HL-60/S4 treated with phorbol 12-myristate 13-acetate at 8.2 ng/mL for 4 days and 3 days (cell line): ENCODE measurements around the gene TYW1.
"Not testable (repeated sequence)": the region's sequence is repeated elsewhere in the genome, so short reads cannot be mapped to it uniquely, and the experiment has no call there.

ENCODE experiments used
- in situ Hi-C: fragments of 300-500 bp; cut with MboI; formaldehyde crosslinking; loops from 2 replicates; pipeline ENCODE4 v1.15.0; 2022; ENCODE audit warnings: low sequenced_read_pairs

Gene TYW1, protein sequence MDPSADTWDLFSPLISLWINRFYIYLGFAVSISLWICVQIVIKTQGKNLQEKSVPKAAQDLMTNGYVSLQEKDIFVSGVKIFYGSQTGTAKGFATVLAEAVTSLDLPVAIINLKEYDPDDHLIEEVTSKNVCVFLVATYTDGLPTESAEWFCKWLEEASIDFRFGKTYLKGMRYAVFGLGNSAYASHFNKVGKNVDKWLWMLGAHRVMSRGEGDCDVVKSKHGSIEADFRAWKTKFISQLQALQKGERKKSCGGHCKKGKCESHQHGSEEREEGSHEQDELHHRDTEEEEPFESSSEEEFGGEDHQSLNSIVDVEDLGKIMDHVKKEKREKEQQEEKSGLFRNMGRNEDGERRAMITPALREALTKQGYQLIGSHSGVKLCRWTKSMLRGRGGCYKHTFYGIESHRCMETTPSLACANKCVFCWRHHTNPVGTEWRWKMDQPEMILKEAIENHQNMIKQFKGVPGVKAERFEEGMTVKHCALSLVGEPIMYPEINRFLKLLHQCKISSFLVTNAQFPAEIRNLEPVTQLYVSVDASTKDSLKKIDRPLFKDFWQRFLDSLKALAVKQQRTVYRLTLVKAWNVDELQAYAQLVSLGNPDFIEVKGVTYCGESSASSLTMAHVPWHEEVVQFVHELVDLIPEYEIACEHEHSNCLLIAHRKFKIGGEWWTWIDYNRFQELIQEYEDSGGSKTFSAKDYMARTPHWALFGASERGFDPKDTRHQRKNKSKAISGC

DNA sequence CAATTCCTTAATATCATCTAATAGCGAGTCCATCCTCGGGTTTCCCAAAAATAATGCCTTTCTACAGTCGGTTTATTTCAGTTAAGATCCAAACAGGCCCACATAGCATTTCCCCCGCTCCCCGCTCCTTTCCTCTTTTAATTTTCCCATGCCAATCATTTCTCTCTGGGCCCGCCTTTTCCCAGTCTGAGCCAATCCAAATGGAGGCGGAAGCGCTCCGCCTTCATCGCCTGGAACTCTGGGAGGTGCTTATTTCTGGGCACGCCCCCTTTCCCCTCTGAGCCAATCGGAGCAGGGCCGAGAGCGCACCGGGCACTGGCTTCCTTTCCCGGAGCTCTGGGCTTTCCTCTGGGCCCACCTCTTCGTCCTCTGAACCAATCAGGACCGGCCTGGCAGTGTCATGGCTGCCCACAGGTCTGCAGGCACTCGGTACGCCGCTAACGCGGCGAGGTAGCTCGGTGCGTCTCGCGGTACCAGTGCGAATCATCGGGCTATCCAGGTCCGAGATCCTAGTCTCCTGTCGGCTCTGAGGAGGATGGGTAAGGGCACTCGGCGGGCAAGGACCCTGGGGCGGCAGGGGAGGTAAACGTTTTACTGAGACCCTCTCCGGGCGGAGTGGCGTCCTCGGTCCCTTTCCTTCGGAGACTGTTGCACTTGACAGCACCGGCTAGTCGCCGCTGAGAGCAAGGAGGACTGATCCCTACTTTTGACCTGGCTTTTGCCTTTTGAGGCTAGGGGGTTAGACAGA, at the start of gene TYW1:
TSS of gene TYW1 (plus strand) at position 390 of the 748 bp plus-strand sequence. CDS start at position 536, 146 bp downstream.
- in situ Hi-C loops, result not testable (repeated sequence)

DNA sequence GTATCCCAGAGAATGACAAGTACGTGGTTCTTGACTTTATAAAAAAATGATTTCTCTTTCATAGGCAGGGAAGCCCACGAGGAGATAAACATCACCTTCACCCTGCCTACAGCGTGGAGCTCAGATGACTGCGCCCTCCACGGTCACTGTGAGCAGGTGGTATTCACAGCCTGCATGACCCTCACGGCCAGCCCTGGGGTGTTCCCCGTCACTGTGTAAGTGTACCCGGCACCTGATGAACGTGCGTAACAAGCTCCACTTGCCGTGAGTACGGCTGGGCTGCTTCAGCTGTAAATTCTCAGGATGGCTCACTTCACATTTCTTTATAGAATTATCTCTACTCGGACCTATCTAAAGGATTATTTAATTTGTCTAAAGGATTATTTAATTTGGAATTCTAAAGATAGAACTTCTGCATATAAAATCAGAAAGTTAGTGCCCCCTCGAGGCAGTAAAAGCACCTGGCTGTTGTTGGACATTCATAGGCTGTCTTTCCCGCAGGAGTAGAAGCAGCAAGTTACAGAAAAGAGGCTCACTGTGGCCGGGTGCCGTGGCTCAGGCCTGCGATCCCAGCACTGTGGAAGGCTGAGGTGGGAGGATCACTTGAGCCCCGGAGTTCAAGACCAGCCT, 48.0 kb upstream of the TYW1 start:
- in situ Hi-C loops, result no loop called here

DNA sequence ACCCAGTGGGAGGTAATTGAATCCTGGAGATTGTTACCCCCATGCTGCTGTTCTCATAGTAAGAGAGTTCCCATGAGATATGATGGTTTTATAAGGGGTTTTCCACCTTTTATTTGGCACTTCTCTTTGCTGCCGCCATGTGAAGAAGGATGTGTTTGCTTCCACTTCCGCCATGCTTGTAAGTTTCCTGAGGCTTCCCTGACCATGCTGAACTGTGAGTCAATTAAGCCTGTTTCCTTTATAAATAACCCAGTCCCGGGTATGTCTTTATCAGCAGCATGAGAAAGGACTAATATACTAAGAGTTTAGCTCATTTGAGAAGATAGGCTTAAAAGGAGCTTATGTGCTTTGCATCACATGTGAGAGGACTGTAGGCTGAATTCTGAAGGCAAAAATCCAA, 46.3 kb upstream of the TYW1 start:
- in situ Hi-C loops, result no loop called here

DNA sequence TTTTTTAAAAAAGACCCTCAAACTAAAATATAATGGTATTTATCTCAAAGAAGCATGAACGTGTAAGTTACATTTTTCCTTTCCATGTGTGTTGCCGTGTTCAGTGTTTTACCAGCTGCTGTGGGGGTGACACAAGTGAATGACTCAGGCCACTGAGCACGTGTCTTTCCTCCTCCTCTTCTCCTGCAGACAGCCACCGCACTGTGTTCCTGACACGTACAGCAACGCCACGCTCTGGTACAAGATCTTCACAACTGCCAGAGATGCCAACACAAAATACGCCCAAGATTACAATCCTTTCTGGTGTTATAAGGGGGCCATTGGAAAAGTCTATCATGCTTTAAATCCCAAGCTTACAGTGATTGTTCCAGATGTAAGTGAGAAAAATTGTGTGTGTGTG, 45.9 kb upstream of the TYW1 start:
- in situ Hi-C loops, result no loop called here

DNA sequence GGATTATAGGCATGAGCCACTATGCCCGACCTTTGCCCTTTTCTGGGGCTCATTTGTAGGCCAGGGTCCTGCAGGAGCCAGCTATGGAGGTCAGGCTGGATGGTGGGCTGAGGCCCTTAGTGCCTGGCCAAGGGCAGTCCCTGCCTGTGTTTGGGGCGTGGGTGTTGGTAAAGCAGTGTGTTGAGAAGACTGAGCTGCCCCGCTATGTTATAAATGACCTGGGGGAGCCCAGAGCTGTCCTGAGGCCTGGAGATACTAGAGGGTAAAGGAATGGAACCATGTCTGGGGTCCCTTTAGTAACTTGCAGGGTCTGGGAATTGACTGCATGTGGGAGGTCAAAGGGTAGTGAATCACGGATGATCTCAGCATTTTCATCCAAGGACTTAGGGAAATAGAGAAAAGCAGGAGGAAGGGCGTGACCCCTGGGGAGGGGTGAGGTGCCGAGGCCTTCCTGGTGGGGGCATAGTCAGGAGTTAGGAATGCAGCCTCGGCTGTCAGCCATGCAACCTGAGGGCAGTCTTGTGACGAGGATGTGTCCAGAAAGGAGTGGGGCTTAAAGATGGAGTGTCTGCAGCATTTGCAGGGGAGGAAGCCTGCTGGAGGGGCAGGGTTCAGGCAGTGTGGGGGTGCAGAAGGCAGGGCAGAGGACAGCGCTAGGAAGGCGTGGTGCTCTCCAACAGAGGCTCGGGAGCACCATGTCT, 44.1 kb upstream of the TYW1 start:
- in situ Hi-C loops, result no loop called here

DNA sequence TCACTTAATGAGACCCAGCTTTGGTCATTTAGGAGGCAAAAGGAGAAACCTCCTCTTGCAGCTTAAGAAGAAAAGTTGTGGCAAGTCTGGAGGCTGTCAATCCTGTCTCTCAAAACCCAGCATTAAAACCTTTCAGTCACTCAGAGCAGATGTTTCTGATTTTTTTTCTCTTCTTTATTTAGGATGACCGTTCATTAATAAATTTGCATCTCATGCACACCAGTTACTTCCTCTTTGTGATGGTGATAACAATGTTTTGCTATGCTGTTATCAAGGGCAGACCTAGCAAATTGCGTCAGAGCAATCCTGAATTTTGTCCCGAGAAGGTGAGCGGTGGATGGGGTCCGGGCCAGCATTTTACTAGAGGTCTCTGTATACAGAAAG, 43.6 kb upstream of the TYW1 start:
- in situ Hi-C loops, result no loop called here

DNA sequence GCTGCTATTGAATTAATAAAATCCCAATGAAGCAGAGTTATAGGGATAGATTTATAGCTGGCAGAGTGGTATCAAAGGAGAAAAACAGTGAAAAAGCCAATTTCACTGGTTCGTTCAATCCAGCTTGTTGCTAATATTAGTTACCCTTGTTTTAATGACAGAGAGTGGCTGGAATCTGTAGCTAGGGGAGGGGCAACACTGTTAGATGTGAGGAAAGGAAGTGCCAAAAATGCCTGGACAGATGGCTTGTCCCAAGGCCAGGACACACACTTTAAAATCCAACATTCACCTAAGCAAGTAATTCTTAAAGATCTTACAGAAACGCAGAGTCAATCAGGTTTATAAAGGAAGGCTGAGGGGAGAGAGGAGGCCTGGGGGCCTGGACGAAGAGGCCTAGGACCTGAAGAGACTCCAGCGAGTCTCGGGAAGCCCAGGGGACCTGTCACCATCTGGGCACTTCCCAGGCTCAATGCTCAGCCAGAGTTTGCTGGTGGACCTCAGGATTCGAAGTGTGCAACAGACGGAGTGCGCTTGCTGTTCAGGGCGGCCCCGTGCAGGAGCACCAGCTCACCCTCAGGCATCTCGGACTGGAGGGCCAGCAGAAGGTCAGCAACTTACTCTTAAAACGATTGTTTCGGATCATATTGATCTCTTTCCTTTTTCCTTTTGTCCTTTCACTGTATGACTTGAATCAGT, 38.9 kb upstream of the TYW1 start:
- in situ Hi-C loops, result no loop called here

DNA sequence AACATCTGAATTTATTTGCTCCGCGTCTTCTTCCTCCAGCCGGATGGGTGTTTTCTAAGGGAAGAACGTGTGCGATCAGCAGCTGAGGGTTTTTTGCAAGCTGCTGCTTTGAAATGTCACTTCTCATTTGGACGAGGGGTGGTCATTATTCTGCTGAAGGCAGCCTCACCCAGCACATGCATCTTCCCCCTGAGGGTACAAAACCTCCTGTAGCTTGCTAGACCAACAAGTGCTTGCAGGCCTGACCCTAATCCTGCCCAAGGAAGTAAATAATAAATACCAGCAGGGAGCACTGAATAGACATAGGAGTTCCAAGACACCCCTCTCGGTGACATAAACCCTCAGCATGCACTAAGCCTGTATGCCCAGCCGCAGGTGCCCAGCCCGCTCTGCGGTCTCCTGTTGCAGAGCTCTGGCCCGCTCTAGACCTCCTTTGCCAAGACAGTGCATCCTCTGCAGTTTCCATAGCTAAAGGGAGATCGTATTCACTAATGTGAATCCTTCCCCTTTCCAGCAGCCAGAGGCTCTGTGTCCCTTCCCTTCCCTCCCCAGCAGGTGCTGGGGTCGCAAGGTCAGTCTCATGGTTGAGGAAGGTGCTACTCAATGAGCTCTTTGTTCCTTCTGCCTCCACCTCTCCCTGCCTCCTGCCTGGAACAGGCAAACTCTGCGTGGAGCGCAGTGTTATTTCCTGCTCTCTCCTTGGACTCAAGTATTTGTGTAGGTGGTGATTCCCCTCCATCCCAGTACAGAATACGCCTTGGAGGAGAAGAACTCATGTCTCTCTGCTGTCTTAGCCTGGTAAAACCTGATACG, 37.9 kb upstream of the TYW1 start:
- in situ Hi-C loops, result no loop called here

DNA sequence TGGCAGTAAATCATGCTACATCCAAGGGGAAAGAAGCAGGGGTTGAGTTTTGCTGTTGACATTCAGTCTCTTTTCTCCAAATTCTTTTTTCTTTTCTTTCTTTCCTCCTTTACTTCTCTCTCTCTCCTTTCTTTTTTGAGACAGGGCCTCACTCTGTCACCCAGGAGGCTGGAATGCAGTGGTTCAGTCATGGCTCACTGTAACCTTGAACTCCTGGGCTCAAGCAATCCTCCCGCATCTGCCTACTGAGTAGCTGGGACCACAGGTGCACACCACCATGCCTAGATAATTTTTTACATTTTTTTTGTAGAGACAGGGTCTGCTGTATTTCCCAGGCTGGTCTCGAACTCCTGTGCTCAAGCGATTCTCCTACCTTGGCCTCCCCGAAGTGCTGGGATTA, 36.4 kb upstream of the TYW1 start:
- in situ Hi-C loops, result no loop called here

DNA sequence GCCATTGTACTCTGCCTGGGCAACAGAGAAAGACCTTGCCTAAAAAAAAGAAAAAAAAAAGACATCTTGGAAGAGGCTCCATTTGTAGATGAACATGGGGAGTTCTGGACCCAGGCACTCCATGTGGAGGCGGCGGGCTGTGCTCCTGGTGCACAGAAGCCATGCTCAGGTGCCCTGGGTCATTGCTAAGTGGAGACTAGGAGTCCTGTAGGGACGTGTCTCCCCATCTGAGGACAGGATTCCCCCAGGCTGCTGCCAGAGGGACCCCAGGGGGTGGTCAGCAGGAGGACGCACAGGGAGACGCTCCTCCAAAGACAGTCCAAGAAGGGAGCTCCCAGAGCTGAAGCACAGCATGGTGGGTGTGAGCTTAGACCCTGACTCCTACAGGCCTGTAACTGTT, 35.5 kb upstream of the TYW1 start:
- in situ Hi-C loops, result no loop called here

DNA sequence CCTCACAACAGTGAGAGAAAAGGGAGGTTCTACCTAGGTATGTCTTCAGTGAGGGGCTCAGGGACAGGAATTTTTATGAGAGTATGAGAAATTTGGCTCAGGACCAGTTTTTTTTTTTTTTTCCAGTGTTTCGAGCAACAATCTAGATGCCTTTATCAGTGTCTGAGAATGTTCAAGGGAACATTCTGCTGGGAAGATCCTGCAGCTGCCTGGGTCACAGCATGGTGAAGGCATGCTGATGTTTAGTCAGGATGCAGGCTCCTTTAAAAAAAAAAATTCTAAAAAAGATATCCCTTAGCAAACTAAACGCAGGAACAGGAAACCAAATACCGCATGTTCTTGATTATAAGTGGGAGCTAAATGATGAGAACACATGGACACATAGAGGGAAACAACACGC, 32.2 kb upstream of the TYW1 start:
- in situ Hi-C loops, result no loop called here

DNA sequence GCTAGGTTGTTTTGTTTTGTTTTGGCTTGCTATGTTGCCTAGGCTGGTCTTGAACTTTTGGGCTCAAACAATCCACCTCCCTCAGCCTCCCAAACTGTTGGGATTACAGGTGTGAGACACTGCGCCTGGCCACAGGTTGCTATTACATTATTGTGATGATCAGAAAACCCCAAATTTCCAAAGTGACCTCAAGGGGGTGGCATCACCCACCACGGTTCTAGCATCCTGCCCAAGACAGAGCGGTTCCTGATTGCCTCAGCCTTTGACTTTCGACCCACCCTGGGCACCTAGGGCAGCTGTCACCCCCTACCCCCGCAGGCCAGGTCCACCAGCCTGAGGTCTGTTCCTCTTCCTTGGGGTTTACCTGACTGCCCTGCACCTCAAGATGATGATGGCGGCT, 29.6 kb upstream of the TYW1 start:
- in situ Hi-C loops, result no loop called here

DNA sequence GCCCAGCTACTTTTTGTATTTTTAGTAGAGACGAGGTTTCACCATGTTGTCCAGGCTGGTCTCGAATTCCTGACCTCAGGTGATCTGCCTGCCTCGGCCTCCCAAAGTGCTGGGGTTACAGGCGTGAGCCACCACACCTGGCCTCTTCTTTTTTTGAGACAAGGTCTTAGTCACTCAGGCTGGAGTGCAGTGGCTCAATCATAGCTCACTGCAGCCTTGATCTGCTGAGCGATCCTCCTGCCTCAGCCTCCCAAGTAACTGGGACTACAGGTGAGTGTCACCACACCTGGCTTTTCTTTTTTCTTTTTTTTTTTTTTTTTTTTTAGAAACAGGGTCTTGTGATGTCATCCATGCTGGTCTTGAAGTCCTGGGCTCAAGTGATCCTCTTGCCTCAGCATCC, 27.6 kb upstream of the TYW1 start:
- in situ Hi-C loops, result not testable (repeated sequence)

DNA sequence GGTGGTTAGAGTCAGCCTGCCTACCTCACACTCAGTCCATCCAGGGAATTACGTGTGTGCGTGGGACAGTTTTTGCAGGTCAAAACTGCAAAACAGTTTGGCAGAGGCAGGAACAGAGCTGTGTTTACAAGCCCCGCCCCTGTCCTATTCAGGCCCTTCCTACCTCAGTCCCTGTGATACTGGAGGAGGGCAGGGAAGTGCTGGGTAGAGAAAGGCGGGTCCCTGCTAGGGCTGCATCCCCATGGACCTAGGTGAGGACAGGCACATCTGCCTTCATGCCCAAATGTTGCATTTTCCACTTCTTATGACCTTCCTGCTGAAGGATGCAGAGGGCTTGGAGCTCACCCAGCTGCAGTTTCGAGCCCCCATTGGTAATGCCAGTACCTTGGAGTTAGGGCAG, 26.3 kb upstream of the TYW1 start:
- in situ Hi-C loops, result no loop called here

DNA sequence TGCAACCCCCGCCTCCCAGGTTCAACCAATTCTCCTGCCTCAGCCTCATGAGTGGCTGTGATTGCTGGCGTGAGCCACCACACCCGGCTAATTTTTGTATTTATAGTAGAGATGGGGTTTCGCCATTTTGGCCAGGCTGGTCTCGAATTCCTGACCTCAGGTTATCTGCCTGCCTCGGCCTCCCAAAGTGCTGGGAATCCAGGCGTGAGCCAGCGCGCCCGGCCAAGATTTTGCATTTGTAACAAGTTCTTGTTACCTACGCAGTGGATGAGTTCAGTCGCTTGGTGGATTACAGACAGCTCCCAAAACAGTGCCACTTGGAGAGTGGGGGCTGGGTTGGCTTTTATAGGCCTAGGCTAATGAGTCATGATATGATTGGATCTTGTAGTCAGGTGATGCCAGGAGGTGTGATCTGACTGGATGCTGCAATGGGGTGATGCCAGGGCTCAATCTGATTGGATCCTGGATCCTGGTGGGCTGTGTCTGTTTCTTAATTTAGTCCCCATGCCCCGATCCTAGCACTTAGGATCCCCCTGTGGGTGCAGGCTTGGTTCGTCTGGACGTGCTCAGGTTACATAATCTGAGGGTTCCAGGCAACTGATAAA, 21.5 kb upstream of the TYW1 start:
- in situ Hi-C loops, result no loop called here

DNA sequence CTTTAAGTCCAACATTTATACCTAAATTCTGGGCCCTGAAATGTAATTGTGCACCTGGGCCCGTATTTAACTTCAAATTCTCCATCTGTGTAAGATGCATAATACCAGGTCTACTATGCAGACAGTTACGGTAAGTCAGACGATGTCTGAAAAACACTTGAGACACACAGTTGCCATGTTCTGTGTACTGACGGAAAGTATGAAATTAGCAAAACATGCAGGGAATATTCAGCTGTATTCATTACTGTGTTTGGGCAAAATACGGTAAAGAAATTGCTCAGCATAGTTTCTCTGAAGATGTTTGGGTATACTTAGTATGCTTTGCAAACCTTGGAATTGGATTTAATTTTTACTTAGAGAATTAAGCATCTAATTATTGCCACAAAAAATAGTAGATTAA, 18.3 kb upstream of the TYW1 start:
- in situ Hi-C loops, result not testable (repeated sequence)

DNA sequence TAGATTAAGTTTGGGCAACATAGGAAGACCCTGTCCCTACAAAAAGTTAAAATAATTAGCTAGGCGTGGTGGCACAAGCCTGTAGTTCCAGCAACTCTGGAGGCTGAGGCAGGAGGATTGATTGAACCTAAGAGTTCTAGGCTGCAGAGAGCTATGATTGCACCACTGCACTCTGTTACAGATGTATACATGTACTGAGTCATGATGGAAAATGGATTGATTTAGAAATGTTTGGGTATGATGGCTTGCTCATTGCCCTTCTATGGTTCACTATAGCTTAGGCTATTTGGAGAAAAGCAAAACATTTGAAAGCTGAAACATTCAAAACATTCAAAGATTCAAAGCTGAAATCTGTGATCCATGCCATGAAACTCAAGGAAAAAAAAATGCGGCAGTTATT, 17.6 kb upstream of the TYW1 start:
- in situ Hi-C loops, result not testable (repeated sequence)

DNA sequence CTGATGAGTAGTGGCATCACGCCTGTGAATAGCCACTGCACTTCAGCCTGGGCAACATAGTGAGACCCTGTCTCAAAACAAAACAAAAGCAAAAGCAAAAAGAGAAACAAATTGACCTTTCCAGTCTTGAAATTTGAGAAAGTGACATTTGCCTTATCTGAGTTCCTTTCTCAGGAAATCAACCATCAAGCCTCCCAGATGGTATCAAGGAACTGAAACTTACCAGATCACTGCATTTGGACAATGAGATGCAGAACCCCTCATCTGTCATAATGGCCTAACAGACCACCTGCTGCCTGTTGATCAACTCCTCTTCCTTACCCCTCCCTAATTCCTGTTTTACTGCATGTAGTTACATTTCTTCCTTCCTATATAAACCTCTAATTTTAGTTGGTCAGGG, 16.3 kb upstream of the TYW1 start:
- in situ Hi-C loops, result not testable (repeated sequence)

DNA sequence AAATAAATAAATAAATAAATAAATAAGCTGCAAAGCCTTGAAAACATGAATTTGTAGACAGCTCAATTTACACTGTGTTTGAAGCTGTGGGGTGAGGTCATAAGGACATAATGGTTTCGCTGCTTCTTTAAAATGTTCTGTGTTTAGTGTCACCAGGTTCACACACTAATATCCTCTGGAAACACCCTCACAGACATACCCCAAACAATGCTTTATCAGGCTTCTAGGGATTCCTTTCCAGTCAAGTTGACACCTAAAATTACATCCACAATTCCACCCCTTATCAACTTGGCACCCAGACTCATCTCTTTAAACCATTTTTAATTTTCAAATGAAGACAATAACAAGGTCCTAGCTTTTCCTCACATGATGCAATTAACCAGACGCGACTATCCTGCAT, 7.1 kb upstream of the TYW1 start:
- in situ Hi-C loops, result not testable (repeated sequence)
